SK-N-SH treated with all-trans-retinoic acid at 6 μM for 48 hours (cell line): ENCODE results near the gene AMACR.

Experiments
- ATAC-seq: fragments of 200-7000 bp; cut with Tn5 transposase; 3 replicates; pipeline ENCODE4 v1.9.1; 2020; ENCODE audit warnings: mild to moderate bottlenecking, moderate library complexity
- CSDC2 ChIP-seq: fragments of 250-450 bp; sonication (Bioruptor Pico); IDR thresholded peaks from 2 replicates; pipeline ENCODE4 v1.5.0; 2020; ENCODE audit warnings: mild to moderate bottlenecking, moderate library complexity
- ISL1 ChIP-seq: fragments of 250-450 bp; sonication (Bioruptor Pico); IDR thresholded peaks from 2 replicates; pipeline ENCODE4 v2.1.2; 2022; ENCODE audit warnings: mild to moderate bottlenecking, moderate library complexity
- OSR1 ChIP-seq: fragments of 250-450 bp; sonication (Bioruptor Pico); IDR thresholded peaks from 2 replicates; pipeline ENCODE4 v1.8.0; 2022; ENCODE audit warnings: moderate library complexity, mild to moderate bottlenecking, inconsistent platforms
- PPARA ChIP-seq: fragments of 250-450 bp; sonication (Bioruptor Pico); IDR thresholded peaks from 2 replicates; pipeline ENCODE4 v1.5.0; 2020; ENCODE audit warnings: mild to moderate bottlenecking, borderline replicate concordance
- RARB ChIP-seq: fragments of 250-450 bp; sonication (Bioruptor Pico); IDR thresholded peaks from 2 replicates; pipeline ENCODE4 v1.8.0; 2021; ENCODE audit warnings: mild to moderate bottlenecking, moderate library complexity
- ZNF70 ChIP-seq: fragments of 450-650 bp; formaldehyde crosslinking; IDR thresholded peaks from 2 replicates; pipeline ENCODE4 v1.5.0; 2020; ENCODE audit warnings: mild to moderate bottlenecking, moderate library complexity
- ZNF8 ChIP-seq: fragments of 450-650 bp; formaldehyde crosslinking; IDR thresholded peaks from 2 replicates; pipeline ENCODE4 v1.5.0; 2020; ENCODE audit warnings: mild to moderate bottlenecking, moderate library complexity
- TF ChIP-seq, protein P1 (sequence below): fragments of 250-450 bp; sonication (Bioruptor Pico); IDR thresholded peaks from 2 replicates; pipeline ENCODE4 v1.5.1; 2020; ENCODE audit warnings: low read depth, mild to moderate bottlenecking, moderate library complexity
- TF ChIP-seq, protein P2 (sequence below): fragments of 250-450 bp; sonication (Bioruptor Pico); IDR thresholded peaks from 2 replicates; pipeline ENCODE4 v1.5.1; 2021; ENCODE audit warnings: mild to moderate bottlenecking, moderate library complexity

AMACR gene

DNA sequence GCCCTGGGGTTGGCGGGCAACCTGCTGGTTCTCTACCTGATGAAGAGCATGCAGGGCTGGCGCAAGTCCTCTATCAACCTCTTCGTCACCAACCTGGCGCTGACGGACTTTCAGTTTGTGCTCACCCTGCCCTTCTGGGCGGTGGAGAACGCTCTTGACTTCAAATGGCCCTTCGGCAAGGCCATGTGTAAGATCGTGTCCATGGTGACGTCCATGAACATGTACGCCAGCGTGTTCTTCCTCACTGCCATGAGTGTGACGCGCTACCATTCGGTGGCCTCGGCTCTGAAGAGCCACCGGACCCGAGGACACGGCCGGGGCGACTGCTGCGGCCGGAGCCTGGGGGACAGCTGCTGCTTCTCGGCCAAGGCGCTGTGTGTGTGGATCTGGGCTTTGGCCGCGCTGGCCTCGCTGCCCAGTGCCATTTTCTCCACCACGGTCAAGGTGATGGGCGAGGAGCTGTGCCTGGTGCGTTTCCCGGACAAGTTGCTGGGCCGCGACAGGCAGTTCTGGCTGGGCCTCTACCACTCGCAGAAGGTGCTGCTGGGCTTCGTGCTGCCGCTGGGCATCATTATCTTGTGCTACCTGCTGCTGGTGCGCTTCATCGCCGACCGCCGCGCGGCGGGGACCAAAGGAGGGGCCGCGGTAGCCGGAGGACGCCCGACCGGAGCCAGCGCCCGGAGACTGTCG lies 70.7 kb downstream of the AMACR start (continued):
- TF ChIP-seq, protein P1, sequence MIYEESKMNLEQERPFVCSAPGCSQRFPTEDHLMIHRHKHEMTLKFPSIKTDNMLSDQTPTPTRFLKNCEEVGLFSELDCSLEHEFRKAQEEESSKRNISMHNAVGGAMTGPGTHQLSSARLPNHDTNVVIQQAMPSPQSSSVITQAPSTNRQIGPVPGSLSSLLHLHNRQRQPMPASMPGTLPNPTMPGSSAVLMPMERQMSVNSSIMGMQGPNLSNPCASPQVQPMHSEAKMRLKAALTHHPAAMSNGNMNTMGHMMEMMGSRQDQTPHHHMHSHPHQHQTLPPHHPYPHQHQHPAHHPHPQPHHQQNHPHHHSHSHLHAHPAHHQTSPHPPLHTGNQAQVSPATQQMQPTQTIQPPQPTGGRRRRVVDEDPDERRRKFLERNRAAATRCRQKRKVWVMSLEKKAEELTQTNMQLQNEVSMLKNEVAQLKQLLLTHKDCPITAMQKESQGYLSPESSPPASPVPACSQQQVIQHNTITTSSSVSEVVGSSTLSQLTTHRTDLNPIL = no peak
- no peak for TF ChIP-seq PPARA

DNA sequence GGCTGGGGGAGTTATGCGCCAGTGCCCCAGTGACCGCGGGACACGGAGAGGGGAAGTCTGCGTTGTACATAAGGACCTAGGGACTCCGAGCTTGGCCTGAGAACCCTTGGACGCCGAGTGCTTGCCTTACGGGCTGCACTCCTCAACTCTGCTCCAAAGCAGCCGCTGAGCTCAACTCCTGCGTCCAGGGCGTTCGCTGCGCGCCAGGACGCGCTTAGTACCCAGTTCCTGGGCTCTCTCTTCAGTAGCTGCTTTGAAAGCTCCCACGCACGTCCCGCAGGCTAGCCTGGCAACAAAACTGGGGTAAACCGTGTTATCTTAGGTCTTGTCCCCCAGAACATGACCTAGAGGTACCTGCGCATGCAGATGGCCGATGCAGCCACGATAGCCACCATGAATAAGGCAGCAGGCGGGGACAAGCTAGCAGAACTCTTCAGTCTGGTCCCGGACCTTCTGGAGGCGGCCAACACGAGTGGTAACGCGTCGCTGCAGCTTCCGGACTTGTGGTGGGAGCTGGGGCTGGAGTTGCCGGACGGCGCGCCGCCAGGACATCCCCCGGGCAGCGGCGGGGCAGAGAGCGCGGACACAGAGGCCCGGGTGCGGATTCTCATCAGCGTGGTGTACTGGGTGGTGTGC lies 71.4 kb downstream of the AMACR start, which contains the start of gene RXFP3:
Gene RXFP3 (plus strand): TSS at position 6 of the 636 bp plus-strand sequence. CDS start 355 bp downstream, at position 361.
- peak; percentile 65 for ATAC-seq

More for the DNA sequence above, 71.4 kb downstream of the AMACR start, which contains the start of gene RXFP3:
- no peak for TF ChIP-seq RARB (CRISPR knock-in tag)
- TF ChIP-seq ZNF70 (CRISPR knock-in tag) = no peak
- TF ChIP-seq, protein P2, sequence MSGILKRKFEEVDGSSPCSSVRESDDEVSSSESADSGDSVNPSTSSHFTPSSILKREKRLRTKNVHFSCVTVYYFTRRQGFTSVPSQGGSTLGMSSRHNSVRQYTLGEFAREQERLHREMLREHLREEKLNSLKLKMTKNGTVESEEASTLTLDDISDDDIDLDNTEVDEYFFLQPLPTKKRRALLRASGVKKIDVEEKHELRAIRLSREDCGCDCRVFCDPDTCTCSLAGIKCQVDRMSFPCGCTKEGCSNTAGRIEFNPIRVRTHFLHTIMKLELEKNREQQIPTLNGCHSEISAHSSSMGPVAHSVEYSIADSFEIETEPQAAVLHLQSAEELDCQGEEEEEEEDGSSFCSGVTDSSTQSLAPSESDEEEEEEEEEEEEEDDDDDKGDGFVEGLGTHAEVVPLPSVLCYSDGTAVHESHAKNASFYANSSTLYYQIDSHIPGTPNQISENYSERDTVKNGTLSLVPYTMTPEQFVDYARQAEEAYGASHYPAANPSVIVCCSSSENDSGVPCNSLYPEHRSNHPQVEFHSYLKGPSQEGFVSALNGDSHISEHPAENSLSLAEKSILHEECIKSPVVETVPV (CRISPR knock-in tag) = no peak
- no peak for TF ChIP-seq CSDC2
- TF ChIP-seq, protein P1 = no peak
- TF ChIP-seq ZNF8 (CRISPR knock-in tag) = no peak
- no peak for TF ChIP-seq OSR1 (CRISPR knock-in tag)
- no peak for TF ChIP-seq ISL1 (CRISPR knock-in tag)
- no peak for TF ChIP-seq PPARA
